Ascending aorta (tissue), 2 donors: ENCODE results near the gene SARM1. TPM values are rescaled to one million over a fixed set of nuclear protein-coding genes. Genes with fewer than 3 reads are reported as not detected.

ENCODE experiments used
- DNase-seq, 2 donors: peaks; one replicate each; pipeline ENCODE4 v3.0.0-alpha.2; 2019; ENCODE audit warnings: low spot score in 2 of 2
- H3K27ac ChIP-seq, 2 donors: fragments of 200-600 bp; sonication (generic); one replicate each; pipeline ENCODE4 v1.5.1; 2016 to 2017; ENCODE audit warnings: mild to moderate bottlenecking in 1 of 2
- H3K27me3 ChIP-seq: fragments of 200-600 bp; sonication (generic); one replicate; pipeline ENCODE4 v1.5.1; 2017
- H3K36me3 ChIP-seq, 2 donors: fragments of 200-600 bp; sonication (generic); one replicate each; pipeline ENCODE4 v1.5.1; 2016
- H3K4me1 ChIP-seq, 2 donors: fragments of 200-600 bp; sonication (generic); one replicate each; pipeline ENCODE4 v1.5.1; 2016 to 2017; ENCODE audit warnings: mild to moderate bottlenecking in 1 of 2
- H3K4me3 ChIP-seq, 2 donors: fragments of 200-600 bp; sonication (generic); one replicate each; pipeline ENCODE4 v1.5.1; 2016 to 2017; ENCODE audit warnings: mild to moderate bottlenecking in 1 of 2
- H3K9me3 ChIP-seq, 2 donors: fragments of 200-600 bp; sonication (generic); one replicate each; pipeline ENCODE4 v1.5.1; 2016
- intact Hi-C: fragments of 100-400 bp; cut with DNase I; formaldehyde crosslinking; loops from one replicate; pipeline ENCODE4 v1.15.1; 2023
- total RNA-seq: library from RNA; depleted of rRNA; stranded (reverse); fragments of >200 nt; gene quantifications from one replicate; pipeline ENCODE4 v1.1.0, GENCODE V29; 2016
- TF ChIP-seq, protein P1 (sequence below), 3 experiments: fragments of 200-600 bp in 2 of 3; fragments of 450-650 bp in 1 of 3; sonication (generic) in 2 of 3; IDR thresholded peaks; one replicate each; pipeline ENCODE4 v1.5.1; 2016 to 2019; ENCODE audit warnings: antibody characterized with exemption in 3 of 3, mild to moderate bottlenecking in 1 of 3, moderate library complexity in 1 of 3

SARM1 gene
- total RNA-seq, 1 donor from 2014 or later = 121 TPM

GRCh38 chr17:28412099-28412498 is 40.6 kb downstream of the SARM1 start:
- Histone ChIP-seq H3K27me3 (no peaks in the 10 kb centered on the region), H3K9me3 (no peaks in the 10 kb centered on the region), H3K36me3 (no peaks in the 10 kb centered on the region), H3K27ac (no peak overlapping the region), H3K4me1 (no peaks in the 10 kb centered on the region), H3K4me3 (no peak overlapping the region)
- TF ChIP-seq, protein P1, sequence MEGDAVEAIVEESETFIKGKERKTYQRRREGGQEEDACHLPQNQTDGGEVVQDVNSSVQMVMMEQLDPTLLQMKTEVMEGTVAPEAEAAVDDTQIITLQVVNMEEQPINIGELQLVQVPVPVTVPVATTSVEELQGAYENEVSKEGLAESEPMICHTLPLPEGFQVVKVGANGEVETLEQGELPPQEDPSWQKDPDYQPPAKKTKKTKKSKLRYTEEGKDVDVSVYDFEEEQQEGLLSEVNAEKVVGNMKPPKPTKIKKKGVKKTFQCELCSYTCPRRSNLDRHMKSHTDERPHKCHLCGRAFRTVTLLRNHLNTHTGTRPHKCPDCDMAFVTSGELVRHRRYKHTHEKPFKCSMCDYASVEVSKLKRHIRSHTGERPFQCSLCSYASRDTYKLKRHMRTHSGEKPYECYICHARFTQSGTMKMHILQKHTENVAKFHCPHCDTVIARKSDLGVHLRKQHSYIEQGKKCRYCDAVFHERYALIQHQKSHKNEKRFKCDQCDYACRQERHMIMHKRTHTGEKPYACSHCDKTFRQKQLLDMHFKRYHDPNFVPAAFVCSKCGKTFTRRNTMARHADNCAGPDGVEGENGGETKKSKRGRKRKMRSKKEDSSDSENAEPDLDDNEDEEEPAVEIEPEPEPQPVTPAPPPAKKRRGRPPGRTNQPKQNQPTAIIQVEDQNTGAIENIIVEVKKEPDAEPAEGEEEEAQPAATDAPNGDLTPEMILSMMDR (IDR thresholded peaks at IDR 0.05) = no peak
- intact Hi-C loops = no loop called here
- DNase-seq = no peak

- DNase-seq = no peak
- no peaks in the 10 kb centered on the region for H3K4me1 ChIP-seq
- H3K27me3 ChIP-seq = no peaks in the 10 kb centered on the region
- H3K27ac ChIP-seq = no peak overlapping the region
- no peak overlapping the region for H3K4me3 ChIP-seq
- no peaks in the 10 kb centered on the region for H3K36me3 ChIP-seq
- intact Hi-C loops = no loop called here
- TF ChIP-seq, protein P1 (IDR thresholded peaks at IDR 0.05) = no peak
- no peaks in the 10 kb centered on the region for H3K9me3 ChIP-seq
Measured at GRCh38 chr17:28413804-28414203, 42.3 kb downstream of the SARM1 start.

DNA sequence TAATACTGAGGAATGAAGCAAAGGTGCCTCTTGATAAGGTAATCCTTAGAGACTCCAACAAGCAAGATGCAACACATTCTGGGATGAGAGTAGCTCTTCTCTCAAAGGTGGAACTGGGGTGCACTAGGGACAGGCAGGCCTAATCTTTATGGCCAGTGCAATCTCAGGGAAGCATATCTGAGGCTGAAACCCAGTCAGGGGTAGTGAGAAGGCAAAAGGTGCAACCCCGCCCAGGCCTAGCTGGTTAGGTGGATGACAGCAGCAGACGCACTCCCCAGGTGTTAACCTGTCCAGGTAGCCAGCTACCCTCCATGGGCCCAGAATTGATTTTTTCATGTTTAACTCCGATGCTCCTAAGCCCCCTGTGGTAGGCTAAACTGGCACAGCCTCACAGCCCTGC is 44.4 kb downstream of the SARM1 start:
- H3K27me3 ChIP-seq = no peaks in the 10 kb centered on the region
- H3K4me1 ChIP-seq = no peaks in the 10 kb centered on the region
- no peak for DNase-seq
- no peak overlapping the region for H3K27ac ChIP-seq
- intact Hi-C loops = no loop called here
- no peaks in the 10 kb centered on the region for H3K9me3 ChIP-seq
- no peaks in the 10 kb centered on the region for H3K36me3 ChIP-seq
- TF ChIP-seq, protein P1 (IDR thresholded peaks at IDR 0.05) = no peak
- no peak overlapping the region for H3K4me3 ChIP-seq

GRCh38 chr17:28416703-28417311 is 45.3 kb downstream of the SARM1 start:
- no peaks in the 10 kb centered on the region for H3K9me3 ChIP-seq
- no peak for DNase-seq
- H3K4me1 ChIP-seq = no peaks in the 10 kb centered on the region
- no peaks in the 10 kb centered on the region for H3K36me3 ChIP-seq
- TF ChIP-seq, protein P1 (IDR thresholded peaks at IDR 0.05) = peak in 2 of 3 experiments; percentile 27 to 51
- no peaks in the 10 kb centered on the region for H3K27me3 ChIP-seq
- intact Hi-C loops = no loop called here
- H3K4me3 ChIP-seq = no peak overlapping the region
- H3K27ac ChIP-seq = no peak overlapping the region

GRCh38 chr17:28421787-28422305 is 50.4 kb downstream of the SARM1 start:
- DNase-seq = no peak
- intact Hi-C loops = no loop called here
- Histone ChIP-seq H3K4me3 (no peak overlapping the region), H3K27me3 (no peaks in the 10 kb centered on the region), H3K36me3 (no peaks in the 10 kb centered on the region), H3K4me1 (no peaks in the 10 kb centered on the region), H3K27ac (no peak overlapping the region), H3K9me3 (no peaks in the 10 kb centered on the region)
- TF ChIP-seq, protein P1 (IDR thresholded peaks at IDR 0.05) = no peak
